SKM-1 treated with dmso at 0.1 percent for 144 hours (cell line): ENCODE data around the gene NPEPL1.

Source experiments
- DNase-seq: peaks from one replicate; lab custom pipeline; 2025; ENCODE audit not compliant: unreplicated experiment; lab: John Stamatoyannopoulos, UW

NPEPL1 gene

DNA sequence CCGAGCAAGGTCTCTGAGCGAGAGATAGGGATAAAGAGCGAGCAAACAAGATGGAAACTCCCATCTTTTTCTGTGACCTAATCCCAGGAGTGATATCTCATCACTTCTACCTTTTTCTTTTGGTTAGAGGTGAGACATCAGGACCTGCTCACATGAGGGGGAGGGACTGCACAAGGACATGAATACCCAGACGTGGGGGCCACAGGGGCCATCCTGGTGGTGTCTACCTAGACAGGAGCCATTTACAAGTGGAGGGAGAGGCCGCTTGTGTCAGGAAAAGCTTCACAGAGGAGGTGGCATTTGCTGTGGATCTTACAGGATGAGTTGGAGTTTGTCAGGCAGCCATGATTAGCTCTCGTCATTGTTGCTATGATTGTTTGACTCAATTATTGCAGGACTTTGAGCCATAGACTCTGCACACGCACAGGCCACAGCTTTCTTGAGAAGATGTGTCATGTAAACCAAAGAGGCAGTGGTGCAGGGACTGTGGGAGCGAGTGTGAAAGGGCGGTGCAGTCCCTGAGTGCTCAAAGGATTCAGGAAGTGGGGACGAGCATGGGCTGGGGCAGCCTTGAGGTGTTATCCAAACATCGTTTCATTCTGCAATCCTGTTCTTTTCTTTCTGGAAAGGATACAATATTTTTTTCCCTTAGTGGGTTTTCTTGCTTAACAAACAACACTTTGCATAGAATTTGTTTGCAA, 7.7 kb downstream of the NPEPL1 start:
- DNase-seq, result no peak

DNA sequence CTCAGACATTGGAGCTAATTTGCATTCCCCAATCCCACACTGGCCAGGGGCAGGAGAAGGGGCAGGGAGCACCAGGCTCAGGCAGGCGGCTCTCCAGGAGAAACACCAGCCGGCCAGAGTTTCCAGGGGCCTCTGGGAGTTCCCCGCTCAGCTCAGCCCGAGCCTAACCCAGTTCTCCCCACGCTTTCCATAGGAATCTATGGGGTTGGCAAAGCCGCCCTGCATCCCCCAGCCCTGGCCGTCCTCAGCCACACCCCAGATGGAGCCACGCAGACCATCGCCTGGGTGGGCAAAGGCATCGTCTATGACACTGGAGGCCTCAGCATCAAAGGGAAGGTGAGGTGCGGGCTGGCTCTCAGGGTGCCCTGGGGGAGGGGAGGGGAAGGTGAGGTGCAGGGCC, 8.2 kb downstream of the NPEPL1 start:
- no peak for DNase-seq

DNA sequence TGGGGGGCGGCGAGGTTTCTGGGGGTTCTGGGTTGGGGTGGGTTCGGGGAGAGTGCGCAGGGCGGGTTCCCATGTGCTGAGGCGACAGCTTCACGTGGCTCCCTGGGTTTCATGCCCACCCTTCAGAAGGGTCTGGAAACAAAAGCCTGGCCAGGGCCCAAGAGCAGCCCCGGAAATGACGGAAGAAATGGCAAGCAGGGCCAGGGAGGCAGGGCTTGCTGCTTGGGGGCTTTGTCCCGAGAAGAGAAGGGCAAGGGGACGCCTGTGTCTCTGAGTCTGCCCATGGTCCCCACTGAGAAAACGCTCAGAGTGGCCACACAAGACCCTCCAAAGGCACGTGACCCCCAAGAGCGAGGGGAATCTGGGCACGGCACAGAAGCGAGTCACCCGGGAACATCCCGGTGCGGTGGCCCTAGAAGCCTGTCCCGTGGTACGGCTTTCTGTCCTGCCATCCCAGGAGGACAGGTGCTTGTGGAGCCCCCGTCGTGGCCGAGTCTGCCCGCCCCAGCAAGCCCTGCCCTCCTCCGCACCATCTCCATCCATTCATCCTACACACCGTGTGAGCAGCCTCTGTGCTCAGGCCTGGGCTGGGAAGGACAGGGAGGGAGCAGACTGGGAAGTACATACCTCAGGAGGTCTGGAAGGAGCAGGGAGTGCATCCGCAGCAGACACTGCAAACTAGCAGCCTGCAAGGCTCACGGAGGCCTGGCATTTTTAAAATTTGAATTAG, 9.0 kb downstream of the NPEPL1 start:
- DNase-seq, result no peak

DNA sequence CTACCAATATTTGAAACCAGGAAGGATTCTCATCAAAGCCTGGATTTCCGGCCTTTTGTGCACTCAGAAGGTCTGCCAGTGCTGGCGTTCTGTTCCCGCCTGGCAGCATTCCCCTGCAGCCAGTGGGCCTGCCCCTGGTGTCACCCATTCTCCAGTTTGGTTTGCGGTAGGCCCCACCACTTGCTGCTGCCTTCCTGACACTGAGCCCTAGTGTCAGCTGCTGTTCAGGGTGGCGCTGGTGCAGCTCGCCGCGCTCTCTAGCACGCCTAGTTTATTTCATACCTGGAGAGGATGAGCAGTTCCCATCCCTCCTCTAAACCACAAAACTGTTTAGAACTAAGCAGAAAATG, 9.5 kb downstream of the NPEPL1 start:
- no peak for DNase-seq

DNA sequence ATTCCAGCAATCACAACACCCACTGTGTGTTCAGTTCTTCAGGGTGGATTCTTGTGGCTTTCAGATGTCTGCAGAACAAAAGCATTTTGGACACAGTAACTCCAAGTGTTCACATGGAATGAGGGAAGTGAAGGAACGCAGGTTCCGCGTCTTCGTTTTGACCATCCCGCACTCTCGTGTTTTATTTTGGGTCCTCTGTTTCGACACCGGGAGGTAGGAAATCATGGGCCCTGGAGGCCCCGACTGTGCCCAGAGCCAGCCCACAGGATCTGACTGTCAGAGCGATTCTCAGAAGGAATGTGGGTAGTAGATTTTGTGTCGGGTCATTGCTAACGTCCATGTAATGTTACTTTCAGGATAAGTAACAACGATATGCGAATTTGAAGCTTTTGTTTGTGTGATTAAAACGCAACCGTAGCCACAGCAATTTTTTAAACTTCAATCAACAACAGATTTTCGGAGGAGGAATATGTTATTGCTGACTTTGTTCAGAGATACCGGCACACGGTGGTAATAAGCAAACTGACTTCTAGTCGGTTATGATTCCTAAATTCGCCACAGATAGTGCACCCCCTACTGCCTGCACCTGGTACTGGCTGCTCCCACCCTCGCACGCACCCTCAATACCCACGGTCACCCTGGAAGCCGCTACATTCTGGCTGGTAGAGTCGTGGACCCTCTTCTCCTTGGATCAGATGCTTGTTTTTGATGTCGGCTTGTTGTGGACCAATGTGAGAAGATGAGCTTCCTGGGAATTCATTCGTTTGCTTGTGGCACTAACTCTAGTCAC, 10.5 kb downstream of the NPEPL1 start:
- DNase-seq, result no peak

DNA sequence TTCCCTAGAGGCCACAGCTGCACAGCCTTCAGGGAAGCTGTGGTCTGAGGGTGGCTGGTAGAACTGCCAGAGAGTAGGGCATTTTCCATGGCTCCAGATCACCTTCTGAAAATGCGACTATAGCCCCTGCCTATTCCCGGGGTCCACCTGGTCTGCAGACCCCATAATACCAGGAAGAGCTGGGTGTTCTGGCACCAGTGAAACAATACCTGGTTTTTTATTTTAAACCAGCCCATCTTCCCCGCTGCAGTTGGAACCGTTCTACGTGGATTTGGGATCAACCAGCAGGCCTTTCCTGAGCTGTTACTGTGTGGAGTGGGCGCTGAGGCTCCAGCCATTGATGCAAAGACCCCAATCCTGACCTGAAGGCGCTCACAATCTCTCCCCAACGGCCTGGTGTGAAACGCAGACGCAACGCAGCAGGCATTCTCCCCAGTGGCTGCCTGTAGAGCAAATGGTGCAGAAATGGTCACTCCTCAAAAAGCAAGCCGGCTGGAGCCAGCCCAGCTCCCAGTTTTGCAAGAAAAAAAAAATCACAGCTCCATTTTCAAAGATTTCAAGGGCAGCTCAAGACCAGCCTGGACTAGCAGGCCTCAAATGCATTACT, 11.3 kb downstream of the NPEPL1 start:
- DNase-seq, result no peak

DNA sequence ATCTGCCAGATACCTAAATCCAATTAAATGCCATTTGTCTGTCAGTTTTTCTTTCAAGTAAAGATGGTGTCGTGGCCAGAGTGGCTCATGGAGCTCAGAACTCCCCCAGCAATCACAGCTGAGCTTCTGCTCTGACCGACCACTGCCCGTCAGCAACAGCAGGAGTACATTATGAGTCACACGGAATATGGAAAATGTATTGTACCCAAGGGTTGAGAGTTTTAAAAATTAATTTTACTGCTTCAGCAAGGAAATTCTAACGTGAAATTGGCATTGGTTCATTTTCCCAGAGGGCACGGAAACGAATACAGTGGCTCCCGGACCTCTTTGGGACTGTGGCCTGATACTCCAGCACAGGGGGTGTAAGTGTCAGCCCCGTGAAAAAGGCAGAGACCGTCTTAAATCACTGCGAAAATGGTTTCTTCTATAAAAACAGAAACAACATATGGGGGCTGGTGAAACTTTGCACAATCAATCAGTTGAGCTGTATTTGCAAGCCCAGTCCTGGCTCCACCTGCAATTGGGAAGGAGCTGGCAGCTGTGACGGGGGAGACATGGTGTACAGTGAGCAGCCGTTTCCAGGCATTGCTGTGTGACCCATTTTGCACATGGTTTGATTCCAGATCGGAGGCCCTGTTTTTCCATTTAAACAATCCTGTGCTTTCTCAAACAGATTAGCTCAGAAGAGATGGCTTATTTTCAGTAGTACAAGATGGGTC, 12.8 kb downstream of the NPEPL1 start:
- no peak for DNase-seq

DNA sequence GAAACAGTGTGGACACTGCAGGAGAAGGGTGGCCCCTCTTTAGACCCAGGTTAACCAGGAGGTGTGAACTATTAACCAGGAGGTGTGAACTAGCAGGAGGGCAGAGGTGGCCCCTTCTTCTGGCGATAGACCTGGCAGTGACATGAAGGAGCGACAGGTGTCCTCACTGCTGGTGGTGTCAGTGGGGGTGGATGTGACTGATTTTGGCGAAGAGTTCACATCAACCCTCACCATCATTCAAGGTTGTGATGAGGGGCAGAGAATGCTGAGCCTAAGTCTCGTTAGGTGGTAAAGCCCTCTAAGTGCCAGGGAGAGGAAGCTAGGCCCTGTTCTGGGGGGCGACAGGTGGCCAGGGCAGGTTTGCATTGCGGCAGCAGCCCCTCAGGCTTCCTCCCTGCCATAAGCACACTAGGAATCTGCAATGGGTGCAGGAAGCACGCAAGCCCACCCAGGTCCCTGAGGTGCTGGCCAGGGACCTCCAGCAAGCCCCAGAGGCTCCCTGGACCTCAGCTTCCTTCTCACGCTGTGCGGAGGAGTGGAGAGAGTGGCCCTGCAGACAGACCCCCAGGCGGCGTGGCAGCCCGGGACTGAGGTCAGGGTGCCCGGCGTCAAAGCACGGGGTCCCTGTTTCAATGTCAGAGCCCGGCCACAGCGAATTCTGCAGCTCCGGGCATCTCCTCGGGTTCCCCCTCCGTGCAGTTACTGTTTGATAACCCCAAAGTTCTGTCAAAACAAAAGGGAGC, 13.7 kb downstream of the NPEPL1 start:
- no peak for DNase-seq

DNA sequence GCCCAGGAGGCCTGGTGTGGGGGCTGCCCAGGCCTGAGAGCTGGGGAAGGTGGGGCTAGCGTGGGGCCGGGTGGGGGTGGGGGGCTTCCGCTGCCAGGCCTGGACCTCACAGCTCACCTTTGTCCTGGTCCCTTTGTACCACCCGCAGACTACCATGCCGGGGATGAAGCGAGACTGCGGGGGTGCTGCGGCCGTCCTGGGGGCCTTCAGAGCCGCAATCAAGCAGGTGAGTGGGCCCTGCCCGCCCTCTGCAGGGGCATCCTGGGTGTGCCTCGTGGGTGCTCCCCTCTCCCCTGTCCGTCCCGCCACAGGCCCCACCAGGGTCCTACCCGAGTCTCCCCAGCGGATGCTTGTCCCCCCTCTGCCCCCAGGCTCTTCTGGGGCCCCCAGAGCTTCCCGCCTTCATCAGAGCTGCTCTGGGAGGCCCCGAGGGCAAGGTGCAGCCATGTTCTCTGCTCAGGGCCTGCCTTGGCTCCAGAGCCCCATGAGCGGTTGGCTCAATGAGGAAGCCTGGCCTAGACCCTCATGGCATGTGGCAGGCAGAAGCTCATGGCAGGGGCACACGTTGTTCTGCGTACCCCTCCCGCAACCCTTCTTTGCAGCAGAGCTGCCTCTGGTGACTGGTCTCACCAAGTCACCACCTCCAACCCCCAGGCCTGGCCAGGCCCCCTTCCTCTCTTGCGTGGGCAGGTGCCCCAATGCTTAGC, 14.5 kb downstream of the NPEPL1 start:
- no peak for DNase-seq

DNA sequence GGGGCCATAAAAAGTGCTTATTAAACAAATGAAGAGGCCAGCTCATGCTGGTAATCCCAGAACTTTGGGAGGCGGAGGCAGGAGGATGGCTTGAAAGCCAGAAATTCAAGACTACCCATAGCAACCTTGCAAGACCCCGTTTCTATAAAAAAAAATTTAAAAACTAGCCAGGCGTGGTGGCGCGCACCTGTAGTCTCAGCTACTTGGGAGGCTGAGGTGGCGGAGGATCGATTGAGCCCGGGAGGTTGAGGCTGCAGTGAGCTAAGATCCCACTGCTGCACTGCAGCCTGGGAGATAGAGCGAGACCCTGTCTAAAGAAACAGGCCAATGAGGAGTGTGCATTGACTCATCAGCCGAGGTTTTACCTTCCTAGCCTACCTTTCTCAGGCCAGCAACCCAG, 15.2 kb downstream of the NPEPL1 start:
- DNase-seq, result no peak

DNA sequence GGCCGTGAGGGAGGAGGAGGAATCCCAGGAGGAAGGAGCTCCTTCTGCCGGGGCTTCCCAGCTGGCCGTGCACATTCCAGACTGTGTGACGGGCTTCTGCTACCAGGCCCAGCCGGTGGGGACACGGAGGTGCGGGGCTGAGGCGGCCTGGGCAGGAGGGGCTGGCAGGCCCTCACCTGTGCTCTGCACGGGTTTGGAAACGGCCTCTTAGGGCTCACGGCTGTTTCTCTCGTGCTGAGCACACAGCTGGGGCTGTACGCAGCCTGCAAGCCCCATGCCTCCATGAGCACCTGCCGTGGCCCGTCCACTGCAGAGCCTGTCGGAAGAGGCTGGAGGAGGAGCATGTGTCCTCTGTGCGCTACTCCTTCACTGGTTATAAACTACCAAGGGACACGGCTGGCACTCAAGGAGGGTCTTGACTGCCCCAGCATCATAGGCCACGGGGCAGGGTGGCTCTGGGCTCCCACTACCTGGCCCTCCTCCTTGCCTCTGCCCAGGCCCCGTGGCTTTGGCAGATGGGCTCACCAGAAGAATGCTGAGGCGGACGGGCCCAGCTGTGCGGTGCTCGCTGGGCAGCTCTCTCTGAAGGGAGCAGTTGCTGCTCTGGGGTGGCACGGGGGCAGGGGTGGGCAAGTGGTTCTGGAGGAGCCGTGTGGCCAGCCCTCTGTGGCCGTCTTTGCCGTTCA, 15.8 kb downstream of the NPEPL1 start:
- DNase-seq, result no peak

DNA sequence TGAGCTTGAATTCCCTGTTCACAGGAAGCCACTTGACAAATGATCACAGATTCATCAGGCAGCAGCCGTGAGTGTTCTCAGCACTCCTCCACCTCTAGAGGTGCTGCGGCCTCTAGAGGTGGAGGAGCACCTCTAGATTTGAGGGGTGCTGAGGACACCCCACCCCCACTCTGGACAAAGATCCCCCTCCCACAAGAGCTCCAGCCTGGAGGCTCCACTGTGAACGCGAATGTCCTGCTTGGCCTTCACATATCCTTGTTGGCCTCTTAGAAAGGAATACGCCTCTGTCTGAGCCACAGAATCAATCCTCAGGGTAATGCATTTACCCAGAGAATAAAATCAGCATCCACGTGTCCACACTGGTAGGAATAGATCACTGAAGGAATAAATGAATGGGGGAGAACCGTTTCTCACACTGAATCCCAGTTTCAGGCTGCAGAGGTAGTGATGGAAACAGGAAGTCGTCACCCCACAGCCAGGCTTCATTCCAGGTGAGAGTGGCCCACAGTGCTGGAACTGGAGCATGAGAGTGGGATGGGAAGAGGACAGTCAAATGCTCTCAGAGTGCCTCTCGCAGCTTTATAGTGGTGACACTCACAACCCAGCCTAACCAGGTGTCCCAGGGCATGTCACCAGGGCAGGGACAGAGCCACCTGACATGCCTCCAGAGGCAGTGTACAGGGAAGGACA, 16.6 kb downstream of the NPEPL1 start:
- no peak for DNase-seq

DNA sequence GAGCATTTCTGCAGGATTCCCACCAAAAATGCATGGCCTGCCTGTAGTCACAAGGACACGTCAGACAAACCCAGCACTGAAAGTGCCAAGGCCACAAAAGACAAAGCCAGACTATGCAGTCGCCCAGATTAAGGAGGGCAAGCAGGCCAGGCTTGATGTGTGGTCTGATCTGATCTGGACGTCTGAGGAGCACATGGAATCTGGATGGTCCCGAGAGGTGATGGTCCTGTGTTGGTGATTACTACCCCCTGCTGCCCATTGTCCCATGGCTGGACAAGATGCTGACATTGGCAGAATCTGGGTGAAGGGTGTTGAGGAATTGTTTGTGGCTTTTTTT, 17.1 kb downstream of the NPEPL1 start:
- DNase-seq, result no peak

DNA sequence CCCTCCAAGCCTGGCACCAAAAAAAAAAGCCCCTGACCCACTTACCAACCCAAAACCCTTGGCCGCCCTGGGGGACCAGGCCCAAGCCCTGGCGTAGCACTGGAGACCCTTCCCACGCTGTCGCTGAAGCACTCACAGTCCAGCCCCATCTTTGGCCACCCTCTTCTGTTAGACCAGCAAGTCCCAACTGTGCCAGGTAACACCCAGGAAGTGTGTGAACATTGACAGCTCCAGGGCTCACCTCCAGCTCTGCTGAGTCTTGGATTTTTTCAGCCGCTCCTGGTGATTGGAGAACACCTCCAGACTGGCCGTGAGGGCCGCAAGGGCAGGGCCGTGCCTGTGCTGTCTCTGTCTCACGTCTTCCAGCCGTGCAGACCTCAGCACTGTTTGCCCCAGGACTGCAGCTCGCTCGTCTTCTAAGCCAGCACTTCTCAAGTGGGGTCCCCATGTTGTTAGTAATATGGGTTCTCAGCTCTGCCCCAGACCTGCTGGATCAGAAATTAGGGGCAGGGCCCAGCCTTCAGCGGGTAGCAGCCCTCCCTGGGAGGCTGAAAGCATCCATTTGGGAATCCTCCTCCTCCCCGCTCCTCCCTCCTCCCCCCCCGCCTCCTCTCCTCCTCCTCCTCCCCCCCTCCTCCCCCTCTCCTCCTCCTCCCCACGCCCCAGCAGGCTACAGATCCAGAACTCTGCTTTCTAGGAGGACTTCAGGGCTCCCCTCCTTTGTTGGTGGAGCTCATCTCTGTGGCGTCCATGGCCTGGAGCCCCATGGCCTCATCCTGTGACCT, 18.1 kb downstream of the NPEPL1 start:
- no peak for DNase-seq

DNA sequence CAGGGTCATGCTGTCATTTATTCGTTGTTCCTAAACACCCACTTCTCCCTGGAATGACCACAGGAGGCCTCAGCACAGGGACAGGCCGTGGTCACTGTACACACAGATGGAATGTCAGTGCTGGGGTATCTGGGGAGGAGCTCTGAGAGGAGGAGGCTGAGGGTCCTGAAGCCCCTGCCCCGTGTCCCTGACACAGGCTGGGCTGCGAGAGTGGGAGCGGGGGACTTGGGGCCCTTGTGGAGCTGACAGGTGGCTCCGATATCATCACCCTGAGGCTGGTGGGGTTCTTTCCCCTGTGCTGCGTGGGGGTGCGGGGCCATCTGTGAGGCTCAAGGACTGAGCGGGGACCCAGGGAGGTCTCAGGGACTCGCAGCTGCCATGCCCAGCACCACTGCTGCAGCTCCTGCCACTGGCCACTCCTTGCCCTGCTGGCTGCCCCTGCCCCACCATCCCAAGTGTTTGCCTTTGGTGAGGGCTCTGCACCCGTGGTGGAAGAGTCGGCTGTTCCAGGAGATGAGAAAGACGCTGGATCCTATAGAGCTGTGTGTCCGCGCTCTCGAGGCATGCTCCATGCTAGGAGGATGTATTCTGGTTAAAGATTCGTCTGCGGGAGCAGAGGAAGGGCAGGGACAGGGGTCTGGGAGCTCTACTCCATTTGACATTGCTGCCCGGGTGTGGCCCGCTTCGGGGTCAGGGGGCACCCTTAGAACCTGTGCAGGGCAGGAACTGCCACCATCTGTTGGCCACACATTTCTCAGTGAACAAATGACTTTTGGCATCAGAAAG, 18.9 kb downstream of the NPEPL1 start:
- no peak for DNase-seq

DNA sequence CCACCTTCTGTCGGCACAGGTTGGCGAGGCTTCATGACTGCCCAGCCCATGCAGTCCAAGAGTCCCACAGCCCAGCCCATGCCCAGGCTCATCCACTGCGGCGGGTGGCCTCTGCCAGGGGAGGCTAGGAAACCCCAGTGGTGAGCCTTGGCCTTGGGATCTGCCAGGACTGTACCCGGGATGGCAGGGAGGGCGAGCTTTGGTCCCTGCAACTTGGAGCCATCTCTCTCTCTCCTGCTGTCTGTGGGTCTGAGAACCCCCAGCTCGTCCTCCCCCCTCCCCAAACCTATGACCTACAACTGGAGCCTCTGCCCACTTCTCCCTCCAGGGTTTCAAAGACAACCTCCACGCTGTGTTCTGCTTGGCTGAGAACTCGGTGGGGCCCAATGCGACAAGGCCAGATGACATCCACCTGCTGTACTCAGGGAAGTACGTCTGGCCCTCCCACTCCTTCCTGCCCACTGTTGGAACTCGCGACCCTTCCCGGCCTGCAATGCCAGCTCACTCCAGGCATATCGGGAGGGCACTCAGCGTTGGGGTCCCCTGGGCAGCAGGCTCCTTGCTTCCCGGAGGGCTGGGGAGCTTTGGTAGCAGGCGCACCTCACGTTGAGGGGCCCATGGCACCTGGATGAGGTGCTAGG, 19.7 kb downstream of the NPEPL1 start:
- no peak for DNase-seq
